Panc1 (cell line): ENCODE data around the gene ZNF212. TPM values are rescaled to one million over a fixed set of nuclear protein-coding genes. Genes with fewer than 3 reads are reported as not detected.

Experiments used
- ATAC-seq: fragments of 200-7000 bp; cut with Tn5 transposase; 2 replicates; pipeline ENCODE4 v1.9.1; 2020; ENCODE audit warnings: mild to moderate bottlenecking, moderate library complexity
- BruUV-seq: library from RNA; stranded (reverse); fragments of 400-500 nt; replicated peaks from 2 replicates; lab custom pipeline; 2021; lab: Mats Ljungman, UMichigan
- CTCF ChIA-PET: fragments of 300-600 bp; sonication (Branson Sonifier 250); formaldehyde crosslinking; loops from one replicate; lab custom pipeline; 2022; ENCODE audit warnings: antibody characterized with exemption; lab: Charles Lee
- POLR2A ChIA-PET: fragments of 300-600 bp; sonication (Branson Sonifier 250); formaldehyde crosslinking; loops from one replicate; lab custom pipeline; 2022; ENCODE audit warnings: antibody characterized with exemption; lab: Charles Lee
- DNase-seq: peaks from one replicate; pipeline ENCODE4 v3.0.0-alpha.2; 2010; ENCODE audit warnings: low read depth, low spot score
- H3K27ac ChIP-seq: 2 replicates; pipeline ENCODE4 v1.5.1; 2011; ENCODE audit warnings: mild to moderate bottlenecking, low read length, inconsistent platforms
- H3K27me3 ChIP-seq: fragments of 200-500 bp; sonication (Bioruptor generic); 2 replicates; pipeline ENCODE4 v1.6.0; 2014; ENCODE audit warnings: low read length, inconsistent platforms; ENCODE audit not compliant: control insufficient read depth, insufficient read depth
- H3K36me3 ChIP-seq: fragments of 200-500 bp; sonication (Bioruptor generic); 2 replicates; pipeline ENCODE4 v1.5.1; 2014; ENCODE audit warnings: inconsistent platforms, mild to moderate bottlenecking, low read length, moderate library complexity; ENCODE audit not compliant: control insufficient read depth, insufficient read depth
- H3K4me1 ChIP-seq: 2 replicates; pipeline ENCODE4 v1.5.1; 2011; ENCODE audit warnings: inconsistent platforms, mild to moderate bottlenecking, low read length, moderate library complexity; ENCODE audit not compliant: control insufficient read depth, insufficient read depth
- H3K4me3 ChIP-seq, 2 experiments: 2 replicates each; pipeline ENCODE4 v1.5.1; 2011 to 2012; ENCODE audit warnings: low read depth in 2 of 2, low read length in 2 of 2, mild to moderate bottlenecking in 2 of 2, inconsistent platforms in 1 of 2, moderate library complexity in 1 of 2
- H3K9me3 ChIP-seq: fragments of 200-500 bp; sonication (Bioruptor generic); 2 replicates; pipeline ENCODE4 v1.5.1; 2014; ENCODE audit warnings: low read depth, mild to moderate bottlenecking, inconsistent platforms, low read length, moderate library complexity; ENCODE audit not compliant: control insufficient read depth, insufficient read depth
- POLR2AphosphoS5 ChIP-seq: IDR thresholded peaks from 2 replicates; pipeline ENCODE4 v1.6.1; 2012; ENCODE audit warnings: mild to moderate bottlenecking, low read depth, low read length, moderate library complexity
- SIN3A ChIP-seq: IDR thresholded peaks from 2 replicates; pipeline ENCODE4 v1.6.1; 2012; ENCODE audit warnings: low read depth, mild to moderate bottlenecking, low read length, moderate library complexity, borderline replicate concordance; ENCODE audit not compliant: insufficient read depth
- TCF7L2 ChIP-seq: IDR thresholded peaks from 2 replicates; pipeline ENCODE4 v1.6.1; 2011; ENCODE audit warnings: mild to moderate bottlenecking, low read depth, low read length, inconsistent platforms
- in situ Hi-C: cut with HindIII; loops from 2 replicates; pipeline ENCODE4 v1.10.0; 2016; ENCODE audit warnings: low sequenced_read_pairs, low pct_unique_long_range_greater_than_20kb
- intact Hi-C: fragments of 100-400 bp; cut with micrococcal nuclease; formaldehyde crosslinking; loops from one replicate; pipeline ENCODE4 v1.10.0; 2022; ENCODE audit not compliant: unreplicated experiment
- total RNA-seq: library from RNA; stranded (reverse); gene quantifications from one replicate; pipeline ENCODE4 v1.2.1, GENCODE V29; 2021; ENCODE audit not compliant: unreplicated experiment
- TF ChIP-seq, protein P1 (sequence below), 2 experiments: IDR thresholded peaks; 2 replicates each; pipeline ENCODE4 v1.6.1; 2011 to 2012; ENCODE audit warnings: low read depth in 2 of 2, control low read depth in 1 of 2, low read length in 1 of 2, mild to moderate bottlenecking in 1 of 2, moderate library complexity in 1 of 2; ENCODE audit not compliant: insufficient read depth in 1 of 2
- TF ChIP-seq, protein P2 (sequence below): fragments of 450-650 bp; IDR thresholded peaks from 2 replicates; pipeline ENCODE4 v1.5.1; 2017; ENCODE audit warnings: mild to moderate bottlenecking

ZNF212 gene
- total RNA-seq, 1 experiment from 2014 or later, result 11.3 TPM

DNA sequence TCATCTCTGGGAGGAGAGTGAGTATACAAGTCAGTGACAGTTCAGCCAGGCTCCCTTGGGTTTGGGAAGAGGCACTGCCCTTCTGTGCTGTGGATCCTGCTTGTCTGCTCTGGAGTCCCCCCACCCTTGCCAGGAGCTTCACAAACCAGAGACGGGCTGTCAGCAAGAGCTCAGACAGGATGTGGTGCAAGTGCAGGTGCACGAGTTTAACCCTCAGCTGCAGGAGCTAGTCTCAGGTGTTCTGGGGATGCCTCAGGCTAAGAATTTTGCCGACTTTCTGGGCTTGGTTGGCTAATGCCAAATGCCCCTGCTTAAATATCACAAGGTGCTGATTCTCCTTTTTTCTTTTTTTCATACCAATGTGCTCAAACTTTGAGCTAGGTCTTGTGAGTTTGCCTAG lies 44.9 kb downstream of the ZNF212 start:
- Histone ChIP-seq H3K9me3 (no peaks in the 10 kb centered on the region), H3K4me1 (peaks cover 3% of the 10 kb centered on the region; the same call in 1 of the 2 replicates), H3K27me3 (no peaks in the 10 kb centered on the region), H3K27ac (peak overlapping the region; percentile 39; the same call in 1 of the 2 replicates), H3K4me3 (peak overlapping the region; percentile 77 to 80), H3K36me3 (no peaks in the 10 kb centered on the region; the same call in 1 of the 2 replicates)
- ChIA-PET POLR2A (interaction anchor here (0.6 kb wide), 2 partner anchors 37 to 146 kb away, joined by 3 to 9 read pairs; no protein-coding TSS in a partner anchor), CTCF (interaction anchor here (1.2 kb wide), 1 partner anchor 22 kb away, joined by 5 read pairs; the partner anchor contains the start of gene ZNF783)
- ATAC-seq (no peak), DNase-seq (no peak)
- no TSS peak for BruUV-seq
- intact Hi-C loops (no loop called here), in situ Hi-C loops (no loop called here)
- TF ChIP-seq TCF7L2 (no peak), SIN3A (no peak), POLR2AphosphoS5 (no peak)
- TF ChIP-seq, protein P1, sequence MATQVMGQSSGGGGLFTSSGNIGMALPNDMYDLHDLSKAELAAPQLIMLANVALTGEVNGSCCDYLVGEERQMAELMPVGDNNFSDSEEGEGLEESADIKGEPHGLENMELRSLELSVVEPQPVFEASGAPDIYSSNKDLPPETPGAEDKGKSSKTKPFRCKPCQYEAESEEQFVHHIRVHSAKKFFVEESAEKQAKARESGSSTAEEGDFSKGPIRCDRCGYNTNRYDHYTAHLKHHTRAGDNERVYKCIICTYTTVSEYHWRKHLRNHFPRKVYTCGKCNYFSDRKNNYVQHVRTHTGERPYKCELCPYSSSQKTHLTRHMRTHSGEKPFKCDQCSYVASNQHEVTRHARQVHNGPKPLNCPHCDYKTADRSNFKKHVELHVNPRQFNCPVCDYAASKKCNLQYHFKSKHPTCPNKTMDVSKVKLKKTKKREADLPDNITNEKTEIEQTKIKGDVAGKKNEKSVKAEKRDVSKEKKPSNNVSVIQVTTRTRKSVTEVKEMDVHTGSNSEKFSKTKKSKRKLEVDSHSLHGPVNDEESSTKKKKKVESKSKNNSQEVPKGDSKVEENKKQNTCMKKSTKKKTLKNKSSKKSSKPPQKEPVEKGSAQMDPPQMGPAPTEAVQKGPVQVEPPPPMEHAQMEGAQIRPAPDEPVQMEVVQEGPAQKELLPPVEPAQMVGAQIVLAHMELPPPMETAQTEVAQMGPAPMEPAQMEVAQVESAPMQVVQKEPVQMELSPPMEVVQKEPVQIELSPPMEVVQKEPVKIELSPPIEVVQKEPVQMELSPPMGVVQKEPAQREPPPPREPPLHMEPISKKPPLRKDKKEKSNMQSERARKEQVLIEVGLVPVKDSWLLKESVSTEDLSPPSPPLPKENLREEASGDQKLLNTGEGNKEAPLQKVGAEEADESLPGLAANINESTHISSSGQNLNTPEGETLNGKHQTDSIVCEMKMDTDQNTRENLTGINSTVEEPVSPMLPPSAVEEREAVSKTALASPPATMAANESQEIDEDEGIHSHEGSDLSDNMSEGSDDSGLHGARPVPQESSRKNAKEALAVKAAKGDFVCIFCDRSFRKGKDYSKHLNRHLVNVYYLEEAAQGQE (IDR thresholded peaks at IDR 0.05; ENCODE audit: insufficient read depth in 1 of 2, low read depth in 2 of 2, low read length in 1 of 2), result no peak
- TF ChIP-seq, protein P2, sequence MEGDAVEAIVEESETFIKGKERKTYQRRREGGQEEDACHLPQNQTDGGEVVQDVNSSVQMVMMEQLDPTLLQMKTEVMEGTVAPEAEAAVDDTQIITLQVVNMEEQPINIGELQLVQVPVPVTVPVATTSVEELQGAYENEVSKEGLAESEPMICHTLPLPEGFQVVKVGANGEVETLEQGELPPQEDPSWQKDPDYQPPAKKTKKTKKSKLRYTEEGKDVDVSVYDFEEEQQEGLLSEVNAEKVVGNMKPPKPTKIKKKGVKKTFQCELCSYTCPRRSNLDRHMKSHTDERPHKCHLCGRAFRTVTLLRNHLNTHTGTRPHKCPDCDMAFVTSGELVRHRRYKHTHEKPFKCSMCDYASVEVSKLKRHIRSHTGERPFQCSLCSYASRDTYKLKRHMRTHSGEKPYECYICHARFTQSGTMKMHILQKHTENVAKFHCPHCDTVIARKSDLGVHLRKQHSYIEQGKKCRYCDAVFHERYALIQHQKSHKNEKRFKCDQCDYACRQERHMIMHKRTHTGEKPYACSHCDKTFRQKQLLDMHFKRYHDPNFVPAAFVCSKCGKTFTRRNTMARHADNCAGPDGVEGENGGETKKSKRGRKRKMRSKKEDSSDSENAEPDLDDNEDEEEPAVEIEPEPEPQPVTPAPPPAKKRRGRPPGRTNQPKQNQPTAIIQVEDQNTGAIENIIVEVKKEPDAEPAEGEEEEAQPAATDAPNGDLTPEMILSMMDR, result no peak

DNA sequence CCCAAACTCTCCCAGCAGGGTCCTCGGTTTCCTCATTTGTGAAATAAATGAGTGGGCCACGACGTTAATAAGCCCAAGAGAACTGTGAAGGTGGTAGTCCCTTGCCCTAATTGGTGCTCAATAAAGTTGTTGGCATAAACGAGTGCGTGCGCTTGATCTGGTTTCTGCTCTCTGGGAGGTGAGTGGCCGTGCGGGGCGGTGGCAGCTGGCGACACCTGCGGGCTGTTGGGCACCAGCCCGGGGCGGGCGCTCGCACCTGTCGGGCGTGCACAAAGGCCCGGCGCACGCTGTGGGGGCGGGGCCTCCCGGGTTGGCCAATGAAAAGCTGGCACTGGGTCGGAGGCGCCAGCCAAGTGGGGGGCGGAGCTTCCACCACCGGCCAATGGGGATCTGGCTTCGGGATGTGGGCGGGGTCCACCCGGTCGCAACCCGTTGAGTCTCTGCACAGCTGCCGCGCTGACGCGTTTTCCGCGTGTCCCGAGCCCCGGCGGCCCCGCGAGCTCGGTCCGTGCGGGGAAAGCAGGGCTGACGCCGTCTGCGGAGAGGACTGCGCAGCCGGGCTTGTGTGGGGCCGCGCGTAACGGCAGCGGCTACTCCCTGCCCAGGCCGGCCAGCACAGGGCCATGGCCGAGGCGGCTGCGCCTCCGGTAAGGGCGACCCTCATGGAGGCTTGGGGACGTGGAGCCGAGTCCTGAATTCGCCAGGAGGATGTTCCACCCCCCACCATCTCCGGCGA lies 45.6 kb downstream of the ZNF212 start:
- Histone ChIP-seq H3K27me3 (no peaks in the 10 kb centered on the region), H3K27ac (peak overlapping the region; percentile 77), H3K4me3 (peak overlapping the region; percentile 77 to 80), H3K36me3 (no peaks in the 10 kb centered on the region; the same call in 1 of the 2 replicates), H3K4me1 (peaks cover 3% of the 10 kb centered on the region; the same call in 1 of the 2 replicates), H3K9me3 (no peaks in the 10 kb centered on the region)
- DNase-seq (peak; percentile 75), ATAC-seq (peak; percentile 96)
- peak; percentile 76 for TF ChIP-seq POLR2AphosphoS5
- peak; percentile 92 for TF ChIP-seq TCF7L2
- TF ChIP-seq SIN3A, result no peak; the same call in 1 of the 2 replicates
- intact Hi-C loops (no loop called here), in situ Hi-C loops (no loop called here)
- ChIA-PET POLR2A (interaction anchor here (0.6 kb wide), 3 partner anchors 26 to 145 kb away, joined by 3 to 9 read pairs (median 9); no protein-coding TSS in a partner anchor), CTCF (interaction anchor here (1.2 kb wide), 1 partner anchor 23 kb away, joined by 5 read pairs; the partner anchor contains the start of gene ZNF783)
- no TSS peak for BruUV-seq
